Cerebellar cortex (tissue), 1 donor: Measurements from ENCODE around the gene USP25.

ENCODE experiments used
- DNase-seq: peaks from one replicate; pipeline ENCODE4 v3.0.0-alpha.2; 2015; ENCODE audit warnings: low spot score

The USP25 gene

GRCh38 chr21:15868940-15869339, 139.2 kb downstream of the USP25 start:
- no peak for DNase-seq

- DNase-seq = no peak
Measured at GRCh38 chr21:15870819-15871218, 141.0 kb downstream of the USP25 start.

GRCh38 chr21:15872236-15872635, 142.5 kb downstream of the USP25 start:
- no peak for DNase-seq

- DNase-seq = no peak
Measured at GRCh38 chr21:15874615-15875014, 144.8 kb downstream of the USP25 start.

- no peak for DNase-seq
Measured at GRCh38 chr21:15875286-15875685, 145.5 kb downstream of the USP25 start.

GRCh38 chr21:15893902-15894301, 164.1 kb downstream of the USP25 start:
- DNase-seq = no peak

- DNase-seq = peak; percentile 16
Measured at GRCh38 chr21:15894596-15894995, 164.8 kb downstream of the USP25 start.

- no peak for DNase-seq
Measured at GRCh38 chr21:15895142-15896106, 165.6 kb downstream of the USP25 start.

GRCh38 chr21:15896501-15896900, 166.7 kb downstream of the USP25 start:
- no peak for DNase-seq

GRCh38 chr21:15904389-15904788, 174.6 kb downstream of the USP25 start:
- DNase-seq = no peak

- no peak for DNase-seq
Measured at GRCh38 chr21:15908187-15908586, 178.4 kb downstream of the USP25 start.

GRCh38 chr21:15928196-15928595, 198.4 kb downstream of the USP25 start:
- peak; percentile 81 for DNase-seq

- no peak for DNase-seq
Measured at GRCh38 chr21:15928686-15929425, 199.1 kb downstream of the USP25 start.

- no peak for DNase-seq
Measured at GRCh38 chr21:15929536-15929935, 199.8 kb downstream of the USP25 start.
